ENCODE data around the gene BRD3OS. TPM values are rescaled to one million over a fixed set of nuclear protein-coding genes. Genes with fewer than 3 reads are reported as not detected.

The BRD3OS gene
- total RNA-seq, 1 donor from 2014 or later: 20.2 TPM

- Histone ChIP-seq H3K4me2 (ENCODE audit: low read length) (peak overlapping the region; percentile 70), H3K4me3 (ENCODE audit: insufficient read depth, low read depth, low read length) (no peak overlapping the region), H3K9ac (ENCODE audit: low read length) (peak overlapping the region; percentile 22), H4K20me1 (ENCODE audit: insufficient read depth, low read length) (peaks cover 100% of the 10 kb centered on the region), H3K9me3 (ENCODE audit: insufficient read depth, low read depth, low read length) (no peaks in the 10 kb centered on the region), H3K27ac (ENCODE audit: low read depth, low read length) (no peak overlapping the region), H3K36me3 (ENCODE audit: insufficient read depth, low read length) (peaks cover 2% of the 10 kb centered on the region), H3K4me1 (ENCODE audit: insufficient read depth, low read length) (peaks cover 15% of the 10 kb centered on the region), H3K27me3 (ENCODE audit: insufficient read depth, low read length) (no peaks in the 10 kb centered on the region), H2AFZ (ENCODE audit: low read depth, low read length) (no peak overlapping the region), H3K79me2 (ENCODE audit: insufficient read depth, low read length) (peaks cover 98% of the 10 kb centered on the region)
- H3K36me3 Mint-ChIP-seq (ENCODE audit: low read depth, unreplicated experiment): peaks cover 13% of the 10 kb centered on the region
- TF ChIP-seq EZH2 (IDR thresholded peaks at IDR 0.05; ENCODE audit: insufficient read depth, low read length): no peak
- TF ChIP-seq, protein P1, sequence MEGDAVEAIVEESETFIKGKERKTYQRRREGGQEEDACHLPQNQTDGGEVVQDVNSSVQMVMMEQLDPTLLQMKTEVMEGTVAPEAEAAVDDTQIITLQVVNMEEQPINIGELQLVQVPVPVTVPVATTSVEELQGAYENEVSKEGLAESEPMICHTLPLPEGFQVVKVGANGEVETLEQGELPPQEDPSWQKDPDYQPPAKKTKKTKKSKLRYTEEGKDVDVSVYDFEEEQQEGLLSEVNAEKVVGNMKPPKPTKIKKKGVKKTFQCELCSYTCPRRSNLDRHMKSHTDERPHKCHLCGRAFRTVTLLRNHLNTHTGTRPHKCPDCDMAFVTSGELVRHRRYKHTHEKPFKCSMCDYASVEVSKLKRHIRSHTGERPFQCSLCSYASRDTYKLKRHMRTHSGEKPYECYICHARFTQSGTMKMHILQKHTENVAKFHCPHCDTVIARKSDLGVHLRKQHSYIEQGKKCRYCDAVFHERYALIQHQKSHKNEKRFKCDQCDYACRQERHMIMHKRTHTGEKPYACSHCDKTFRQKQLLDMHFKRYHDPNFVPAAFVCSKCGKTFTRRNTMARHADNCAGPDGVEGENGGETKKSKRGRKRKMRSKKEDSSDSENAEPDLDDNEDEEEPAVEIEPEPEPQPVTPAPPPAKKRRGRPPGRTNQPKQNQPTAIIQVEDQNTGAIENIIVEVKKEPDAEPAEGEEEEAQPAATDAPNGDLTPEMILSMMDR (IDR thresholded peaks at IDR 0.05; ENCODE audit: insufficient read depth, low read depth, low read length): no peak
- peak overlapping the region; percentile 53 for H3K27ac Mint-ChIP-seq (ENCODE audit: unreplicated experiment)
- H3K4me3 Mint-ChIP-seq (ENCODE audit: unreplicated experiment): no peak overlapping the region
- FAIRE-seq (no peak), DNase-seq (ENCODE audit: low read depth) (no peak)
- H3K4me1 Mint-ChIP-seq (ENCODE audit: low read depth, unreplicated experiment): peaks cover 4% of the 10 kb centered on the region
- no peaks in the 10 kb centered on the region for H3K27me3 Mint-ChIP-seq (ENCODE audit: low read depth, unreplicated experiment)
- H3K9me3 Mint-ChIP-seq (ENCODE audit: unreplicated experiment): no peaks in the 10 kb centered on the region
Observed at GRCh38 chr9:133979921-133980863, 45.1 kb upstream of the BRD3OS start.

DNA sequence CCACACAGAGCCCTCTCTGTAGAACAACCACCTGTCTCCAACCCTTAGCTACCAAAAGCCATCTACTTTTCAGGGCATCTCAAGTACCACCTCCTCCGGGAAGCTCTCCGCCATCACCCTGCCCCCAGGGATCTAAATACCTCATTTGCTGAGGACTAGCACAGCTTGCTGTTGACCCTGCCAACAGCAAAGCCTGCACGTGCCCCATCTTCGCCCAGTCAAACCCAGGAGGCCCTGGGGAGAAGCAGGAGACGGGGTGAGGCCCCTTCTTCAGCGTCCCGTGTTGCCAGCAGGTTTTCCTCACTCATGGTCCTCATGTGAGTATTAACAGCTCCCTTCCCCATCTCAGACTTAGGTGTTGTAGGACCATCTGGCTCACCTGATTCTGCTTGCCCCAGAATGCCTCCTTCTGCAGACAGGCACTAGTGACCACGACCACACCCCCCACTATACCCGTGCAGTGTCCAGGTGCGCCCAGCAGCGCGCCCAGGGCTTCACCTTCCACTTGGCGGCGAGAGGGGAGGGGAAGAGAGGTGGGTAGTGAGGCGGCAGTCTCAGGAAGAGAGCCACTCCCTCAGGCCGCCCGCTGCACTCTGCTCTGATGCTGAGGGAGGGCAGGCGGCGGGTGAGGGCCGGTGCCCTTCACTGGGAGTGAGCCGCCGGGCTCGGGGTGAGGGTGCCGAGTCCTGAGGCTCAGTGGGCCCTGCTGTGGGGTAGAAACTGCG, 44.3 kb upstream of the BRD3OS start:
- no peak for FAIRE-seq

More for the DNA sequence above, 44.3 kb upstream of the BRD3OS start:
- Mint-ChIP-seq H3K27ac (ENCODE audit: unreplicated experiment) (no peak overlapping the region), H3K4me3 (ENCODE audit: unreplicated experiment) (peak overlapping the region; percentile 50), H3K27me3 (ENCODE audit: low read depth, unreplicated experiment) (no peaks in the 10 kb centered on the region), H3K4me1 (ENCODE audit: low read depth, unreplicated experiment) (peaks cover 4% of the 10 kb centered on the region), H3K9me3 (ENCODE audit: unreplicated experiment) (no peaks in the 10 kb centered on the region), H3K36me3 (ENCODE audit: low read depth, unreplicated experiment) (peaks cover 11% of the 10 kb centered on the region)
- Histone ChIP-seq H3K36me3 (ENCODE audit: insufficient read depth, low read length) (peaks cover 2% of the 10 kb centered on the region), H3K4me3 (ENCODE audit: insufficient read depth, low read depth, low read length) (no peak overlapping the region), H3K79me2 (ENCODE audit: insufficient read depth, low read length) (peaks cover 98% of the 10 kb centered on the region), H3K4me1 (ENCODE audit: insufficient read depth, low read length) (peaks cover 15% of the 10 kb centered on the region), H3K27me3 (ENCODE audit: insufficient read depth, low read length) (no peaks in the 10 kb centered on the region), H3K9ac (ENCODE audit: low read length) (no peak overlapping the region), H3K9me3 (ENCODE audit: insufficient read depth, low read depth, low read length) (no peaks in the 10 kb centered on the region), H4K20me1 (ENCODE audit: insufficient read depth, low read length) (peaks cover 99% of the 10 kb centered on the region), H3K4me2 (ENCODE audit: low read length) (no peak overlapping the region), H3K27ac (ENCODE audit: low read depth, low read length) (no peak overlapping the region), H2AFZ (ENCODE audit: low read depth, low read length) (no peak overlapping the region)
- no peak for DNase-seq (ENCODE audit: low read depth)
- TF ChIP-seq, protein P1 (IDR thresholded peaks at IDR 0.05; ENCODE audit: insufficient read depth, low read depth, low read length): no peak
- TF ChIP-seq EZH2 (IDR thresholded peaks at IDR 0.05; ENCODE audit: insufficient read depth, low read length): no peak

Data from astrocyte (in vitro differentiated cells and primary cell).